ENCODE data around the gene TNNI2. TPM values are rescaled to one million over a fixed set of nuclear protein-coding genes. Genes with fewer than 3 reads are reported as not detected.
A peak's percentile ranks its signal among the peaks of the same experiment; 100 is the strongest.

The TNNI2 gene
- total RNA-seq, 2 donors from 2014 or later, result not detected

- H3K4me1 ChIP-seq (ENCODE audit: control insufficient read depth, insufficient read depth, low read length), result no peaks in the 10 kb centered on the region
- Mint-ChIP-seq H3K27me3 (ENCODE audit: insufficient read depth) (no peaks in the 10 kb centered on the region), H3K4me1 (no peaks in the 10 kb centered on the region), H3K36me3 (ENCODE audit: low read depth) (no peaks in the 10 kb centered on the region), H3K4me3 (no peak overlapping the region), H3K27ac (no peak overlapping the region), H3K9me3 (no peaks in the 10 kb centered on the region)
- peak; percentile 77 for TF ChIP-seq CTCF (conservative IDR thresholded peaks at IDR 0.05)
- no peaks in the 10 kb centered on the region for H3K9me3 ChIP-seq (ENCODE audit: control insufficient read depth, low read length)
- H3K27ac ChIP-seq (ENCODE audit: low read depth, low read length), result no peak overlapping the region
- 59 to 62% methylated on average over 6 to 26 of the region's 26 CpGs for WGBS, 2 experiments (ENCODE audit: insufficient coverage in 1 of 2, insufficient read length in 1 of 2)
- no peak overlapping the region for H3K9ac ChIP-seq (ENCODE audit: extremely low read depth, low read length, poor library complexity, severe bottlenecking)
- no peaks in the 10 kb centered on the region for H3K27me3 ChIP-seq (ENCODE audit: control insufficient read depth, insufficient read depth, low read length, poor library complexity, severe bottlenecking)
- DNase-seq, result peak; percentile 83
- no peaks in the 10 kb centered on the region for H3K36me3 ChIP-seq (ENCODE audit: control insufficient read depth, insufficient read depth, low read length)
- no peak overlapping the region for H3K4me3 ChIP-seq (ENCODE audit: low read length)
Observed at GRCh38 chr11:1876361-1877063, 37.7 kb downstream of the TNNI2 start.

GRCh38 chr11:1877211-1878136 lies 38.7 kb downstream of the TNNI2 start:
- no peak overlapping the region for H3K4me3 ChIP-seq (ENCODE audit: low read length)
- H3K9me3 Mint-ChIP-seq, result no peaks in the 10 kb centered on the region
- H3K27ac Mint-ChIP-seq, result no peak overlapping the region
- no peak for DNase-seq
- H3K27ac ChIP-seq (ENCODE audit: low read depth, low read length), result no peak overlapping the region
- 89 to 92% methylated on average over 26 to 33 of the region's 33 CpGs for WGBS, 2 experiments (ENCODE audit: insufficient coverage in 1 of 2, insufficient read length in 1 of 2)
- no peaks in the 10 kb centered on the region for H3K36me3 Mint-ChIP-seq (ENCODE audit: low read depth)
- H3K36me3 ChIP-seq (ENCODE audit: control insufficient read depth, insufficient read depth, low read length), result no peaks in the 10 kb centered on the region
- H3K4me3 Mint-ChIP-seq, result no peak overlapping the region
- no peaks in the 10 kb centered on the region for H3K4me1 Mint-ChIP-seq
- no peaks in the 10 kb centered on the region for H3K4me1 ChIP-seq (ENCODE audit: control insufficient read depth, insufficient read depth, low read length)
- TF ChIP-seq CTCF (conservative IDR thresholded peaks at IDR 0.05), result no peak
- no peaks in the 10 kb centered on the region for H3K27me3 Mint-ChIP-seq (ENCODE audit: insufficient read depth)
- no peaks in the 10 kb centered on the region for H3K9me3 ChIP-seq (ENCODE audit: control insufficient read depth, low read length)
- H3K9ac ChIP-seq (ENCODE audit: extremely low read depth, low read length, poor library complexity, severe bottlenecking), result no peak overlapping the region
- no peaks in the 10 kb centered on the region for H3K27me3 ChIP-seq (ENCODE audit: control insufficient read depth, insufficient read depth, low read length, poor library complexity, severe bottlenecking)

- no peaks in the 10 kb centered on the region for H3K27me3 ChIP-seq (ENCODE audit: control insufficient read depth, insufficient read depth, low read length, poor library complexity, severe bottlenecking)
- no peak for TF ChIP-seq CTCF (conservative IDR thresholded peaks at IDR 0.05)
- DNase-seq, result no peak
- Mint-ChIP-seq H3K4me3 (no peak overlapping the region), H3K27me3 (ENCODE audit: insufficient read depth) (no peaks in the 10 kb centered on the region), H3K36me3 (ENCODE audit: low read depth) (no peaks in the 10 kb centered on the region), H3K9me3 (no peaks in the 10 kb centered on the region), H3K4me1 (no peaks in the 10 kb centered on the region), H3K27ac (no peak overlapping the region)
- WGBS, 2 experiments (ENCODE audit: insufficient coverage in 1 of 2, insufficient read length in 1 of 2), result 88 to 95% methylated on average over 17 to 30 of the region's 30 CpGs
- no peak overlapping the region for H3K4me3 ChIP-seq (ENCODE audit: low read length)
- no peaks in the 10 kb centered on the region for H3K9me3 ChIP-seq (ENCODE audit: control insufficient read depth, low read length)
- H3K9ac ChIP-seq (ENCODE audit: extremely low read depth, low read length, poor library complexity, severe bottlenecking), result no peak overlapping the region
- H3K27ac ChIP-seq (ENCODE audit: low read depth, low read length), result no peak overlapping the region
- no peaks in the 10 kb centered on the region for H3K36me3 ChIP-seq (ENCODE audit: control insufficient read depth, insufficient read depth, low read length)
- no peaks in the 10 kb centered on the region for H3K4me1 ChIP-seq (ENCODE audit: control insufficient read depth, insufficient read depth, low read length)
Observed at GRCh38 chr11:1878137-1879031, 39.6 kb downstream of the TNNI2 start.

All from endodermal cell (in vitro differentiated cells).